ENCODE measurements around the gene OSBPL5.

OSBPL5 gene

GRCh38 chr11:3108183-3108721, 56.9 kb downstream of the OSBPL5 start:
- Histone ChIP-seq H3K27me3 (ENCODE audit: control insufficient read depth, insufficient read depth, low read length) (no peaks in the 10 kb centered on the region), H3K9ac (ENCODE audit: low read length) (no peak overlapping the region), H3K36me3 (ENCODE audit: control insufficient read depth, insufficient read depth, low read length) (peaks cover 15% of the 10 kb centered on the region), H3K4me3 (ENCODE audit: low read depth, low read length) (no peak overlapping the region), H3K4me1 (ENCODE audit: control insufficient read depth, insufficient read depth, low read length) (peaks cover 3% of the 10 kb centered on the region), H3K9me3 (ENCODE audit: control insufficient read depth, insufficient read depth, low read depth, low read length) (peaks cover 14% of the 10 kb centered on the region), H3K27ac (ENCODE audit: low read depth, low read length) (no peak overlapping the region)

GRCh38 chr11:3107608-3108182, 57.4 kb downstream of the OSBPL5 start:
- H3K4me1 ChIP-seq (ENCODE audit: control insufficient read depth, insufficient read depth, low read length) = peaks cover 3% of the 10 kb centered on the region
- peaks cover 12% of the 10 kb centered on the region for H3K9me3 ChIP-seq (ENCODE audit: control insufficient read depth, insufficient read depth, low read depth, low read length)
- no peak overlapping the region for H3K9ac ChIP-seq (ENCODE audit: low read length)
- no peaks in the 10 kb centered on the region for H3K27me3 ChIP-seq (ENCODE audit: control insufficient read depth, insufficient read depth, low read length)
- H3K4me3 ChIP-seq (ENCODE audit: low read depth, low read length) = no peak overlapping the region
- H3K27ac ChIP-seq (ENCODE audit: low read depth, low read length) = no peak overlapping the region
- peaks cover 14% of the 10 kb centered on the region for H3K36me3 ChIP-seq (ENCODE audit: control insufficient read depth, insufficient read depth, low read length)

- Histone ChIP-seq H3K4me3 (ENCODE audit: low read depth, low read length) (no peak overlapping the region), H3K27ac (ENCODE audit: low read depth, low read length) (no peak overlapping the region), H3K36me3 (ENCODE audit: control insufficient read depth, insufficient read depth, low read length) (peaks cover 6% of the 10 kb centered on the region; the same call in 1 of the 2 replicates), H3K9ac (ENCODE audit: low read length) (no peak overlapping the region), H3K9me3 (ENCODE audit: control insufficient read depth, insufficient read depth, low read depth, low read length) (peaks cover 5% of the 10 kb centered on the region), H3K4me1 (ENCODE audit: control insufficient read depth, insufficient read depth, low read length) (peaks cover 3% of the 10 kb centered on the region), H3K27me3 (ENCODE audit: control insufficient read depth, insufficient read depth, low read length) (no peaks in the 10 kb centered on the region)
These were observed 58.2 kb downstream of the OSBPL5 start for GRCh38 chr11:3106736-3107524.

DNA sequence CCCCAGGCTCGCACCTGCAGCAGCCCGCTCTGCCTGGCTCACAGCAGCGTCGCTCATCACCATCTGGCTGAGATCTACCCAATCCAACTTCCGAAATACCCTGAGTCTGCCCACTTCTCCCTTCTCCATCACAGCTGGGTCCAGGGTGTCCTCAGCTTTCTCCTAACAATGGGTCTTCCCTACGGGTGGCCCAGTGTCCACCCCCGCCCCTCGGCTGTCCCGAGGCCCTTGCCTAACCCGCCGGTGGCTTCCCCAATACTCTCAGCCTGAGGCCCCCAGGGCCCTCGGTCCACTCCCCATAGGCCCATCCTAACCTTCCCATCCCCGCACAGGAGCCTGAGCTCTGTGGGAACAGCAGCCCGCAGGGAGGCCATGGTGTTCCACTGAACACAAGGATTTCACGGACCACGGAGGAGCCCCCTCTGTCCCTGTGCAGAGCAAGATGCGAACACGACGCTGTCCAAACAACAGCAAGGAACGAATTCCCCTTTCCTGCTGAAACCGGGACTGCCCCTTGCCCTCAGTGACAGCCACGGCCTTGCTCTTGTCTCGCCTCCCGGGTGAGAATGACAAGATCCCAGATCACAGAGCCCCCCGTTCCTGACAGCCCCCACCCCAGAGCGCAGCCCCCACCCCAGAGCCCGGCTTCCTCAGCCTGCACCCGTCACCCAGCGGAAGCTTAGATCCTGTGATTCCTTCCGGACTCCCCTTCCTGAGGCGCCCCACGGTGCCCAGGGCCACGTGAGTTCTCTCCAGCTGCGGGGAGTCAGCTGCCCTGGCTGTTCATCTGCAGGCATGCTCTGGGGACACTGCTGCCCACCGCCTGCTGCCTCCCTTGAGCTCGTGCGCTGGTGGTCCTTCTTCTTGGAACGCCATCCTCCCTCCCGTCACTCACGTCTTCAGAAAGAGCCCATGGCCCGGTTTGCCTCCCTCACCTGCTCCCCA, 59.0 kb downstream of the OSBPL5 start:
- Histone ChIP-seq H3K36me3 (ENCODE audit: control insufficient read depth, insufficient read depth, low read length) (no peaks in the 10 kb centered on the region), H3K4me3 (ENCODE audit: low read depth, low read length) (no peak overlapping the region), H3K9ac (ENCODE audit: low read length) (no peak overlapping the region), H3K4me1 (ENCODE audit: control insufficient read depth, insufficient read depth, low read length) (peaks cover 3% of the 10 kb centered on the region), H3K9me3 (ENCODE audit: control insufficient read depth, insufficient read depth, low read depth, low read length) (no peaks in the 10 kb centered on the region), H3K27me3 (ENCODE audit: control insufficient read depth, insufficient read depth, low read length) (no peaks in the 10 kb centered on the region), H3K27ac (ENCODE audit: low read depth, low read length) (no peak overlapping the region)

DNA sequence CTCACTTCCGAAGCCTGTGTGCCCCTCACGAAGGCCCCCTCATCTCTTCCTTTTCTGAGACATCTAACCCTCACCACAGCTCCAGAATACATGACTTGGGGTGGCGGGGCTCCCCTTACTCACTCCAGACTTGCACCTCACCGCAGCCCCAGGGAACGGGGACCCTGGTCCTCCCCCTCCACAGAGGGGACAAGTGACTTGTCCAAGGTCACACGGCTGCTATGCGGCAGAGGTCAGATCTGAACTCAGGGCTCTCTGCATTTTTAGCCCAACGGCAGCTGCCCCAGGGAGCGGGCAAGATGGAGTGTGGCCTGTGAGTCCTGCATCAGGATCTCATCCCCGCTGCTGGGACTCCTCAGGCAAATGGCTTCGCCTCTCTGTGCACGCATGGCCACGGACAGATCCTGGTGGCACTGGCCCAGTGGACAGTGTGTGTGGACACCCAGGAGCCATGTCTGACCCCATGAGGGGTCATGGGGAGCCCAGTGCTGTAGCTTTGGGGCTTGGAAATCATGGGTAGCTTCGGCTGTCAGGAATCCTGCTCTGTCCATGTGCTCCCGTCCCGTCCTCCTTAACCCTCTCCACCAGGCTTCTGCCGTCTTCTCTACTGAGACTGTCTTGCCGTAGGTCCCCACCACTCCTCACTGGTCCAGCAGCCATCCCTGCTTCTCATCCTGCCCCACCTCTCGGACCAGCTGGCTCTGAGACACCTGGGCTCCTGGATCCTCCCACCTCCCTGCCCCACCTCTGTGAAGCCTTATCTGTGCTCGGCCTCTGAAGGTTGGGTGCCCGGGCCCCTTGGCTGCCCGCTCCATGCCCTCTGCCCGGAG, 59.9 kb downstream of the OSBPL5 start:
- H3K36me3 ChIP-seq (ENCODE audit: control insufficient read depth, insufficient read depth, low read length) = no peaks in the 10 kb centered on the region
- H3K9ac ChIP-seq (ENCODE audit: low read length) = no peak overlapping the region
- H3K9me3 ChIP-seq (ENCODE audit: control insufficient read depth, insufficient read depth, low read depth, low read length) = no peaks in the 10 kb centered on the region
- no peaks in the 10 kb centered on the region for H3K27me3 ChIP-seq (ENCODE audit: control insufficient read depth, insufficient read depth, low read length)
- peaks cover 3% of the 10 kb centered on the region for H3K4me1 ChIP-seq (ENCODE audit: control insufficient read depth, insufficient read depth, low read length)
- no peak overlapping the region for H3K27ac ChIP-seq (ENCODE audit: low read depth, low read length)
- H3K4me3 ChIP-seq (ENCODE audit: low read depth, low read length) = no peak overlapping the region

DNA sequence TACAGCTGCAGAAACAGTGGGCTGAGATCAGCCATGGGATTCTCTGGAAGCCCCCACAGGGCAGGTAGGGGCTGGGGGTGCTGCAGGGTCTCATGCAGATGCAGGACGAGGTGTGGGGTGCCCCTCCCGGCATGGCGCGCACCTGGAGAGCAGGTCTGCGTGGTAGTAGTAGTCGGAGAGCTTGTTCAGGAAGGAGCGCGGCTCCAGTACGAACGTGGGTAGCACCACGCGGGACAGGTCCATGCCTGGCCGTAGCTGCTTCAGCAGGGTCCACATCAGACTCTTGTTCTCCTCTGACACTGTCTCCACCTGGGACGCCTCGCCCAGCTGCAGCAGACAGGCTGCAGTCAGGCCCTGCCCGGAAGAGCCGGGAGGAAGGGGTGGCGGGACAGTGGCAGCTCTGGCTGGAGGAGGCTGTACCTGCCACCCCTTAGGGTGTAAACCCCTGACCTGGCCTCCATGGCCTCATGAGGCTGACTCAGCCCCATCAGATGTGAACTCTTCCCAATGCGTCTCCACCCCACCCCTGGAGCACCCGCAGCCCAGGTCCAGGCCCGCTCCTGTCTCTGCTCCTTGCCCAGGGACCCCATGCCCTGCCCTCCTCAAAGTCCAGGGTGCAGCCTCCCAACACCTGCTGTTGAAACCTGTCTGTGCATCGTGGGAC, 60.9 kb downstream of the OSBPL5 start:
- Histone ChIP-seq H3K36me3 (ENCODE audit: control insufficient read depth, insufficient read depth, low read length) (no peaks in the 10 kb centered on the region), H3K27ac (ENCODE audit: low read depth, low read length) (no peak overlapping the region), H3K4me1 (ENCODE audit: control insufficient read depth, insufficient read depth, low read length) (no peaks in the 10 kb centered on the region)

GRCh38 chr11:3103076-3103475, 62.0 kb downstream of the OSBPL5 start:
- H3K4me1 ChIP-seq (ENCODE audit: control insufficient read depth, insufficient read depth, low read length) = no peaks in the 10 kb centered on the region
- H3K4me3 ChIP-seq (ENCODE audit: low read depth, low read length) = no peak overlapping the region
- no peak overlapping the region for H3K27ac ChIP-seq (ENCODE audit: low read depth, low read length)
- H3K9ac ChIP-seq (ENCODE audit: low read length) = no peak overlapping the region
- no peaks in the 10 kb centered on the region for H3K9me3 ChIP-seq (ENCODE audit: control insufficient read depth, insufficient read depth, low read depth, low read length)
- no peaks in the 10 kb centered on the region for H3K27me3 ChIP-seq (ENCODE audit: control insufficient read depth, insufficient read depth, low read length)
- no peaks in the 10 kb centered on the region for H3K36me3 ChIP-seq (ENCODE audit: control insufficient read depth, insufficient read depth, low read length)

More for the DNA sequence above, 60.9 kb downstream of the OSBPL5 start:
- Histone ChIP-seq H3K9me3 (ENCODE audit: control insufficient read depth, insufficient read depth, low read depth, low read length) (no peaks in the 10 kb centered on the region), H3K9ac (ENCODE audit: low read length) (no peak overlapping the region), H3K4me3 (ENCODE audit: low read depth, low read length) (no peak overlapping the region), H3K27me3 (ENCODE audit: control insufficient read depth, insufficient read depth, low read length) (no peaks in the 10 kb centered on the region)

DNA sequence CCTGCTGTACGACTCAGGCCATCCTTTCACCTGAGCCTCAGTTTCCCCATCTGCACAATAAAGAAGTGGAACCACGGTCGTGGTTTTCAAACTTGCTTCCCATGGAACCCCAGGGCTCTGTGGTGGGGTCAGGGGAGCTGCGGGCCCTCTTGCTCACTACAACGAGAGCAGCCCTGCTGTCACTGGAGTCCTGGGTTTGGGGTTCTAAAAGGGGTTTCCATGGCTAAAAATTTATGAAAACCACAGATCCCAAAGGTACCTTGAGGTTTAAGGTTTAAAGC, 62.5 kb downstream of the OSBPL5 start:
- H3K9me3 ChIP-seq (ENCODE audit: control insufficient read depth, insufficient read depth, low read depth, low read length) = no peaks in the 10 kb centered on the region

DNA sequence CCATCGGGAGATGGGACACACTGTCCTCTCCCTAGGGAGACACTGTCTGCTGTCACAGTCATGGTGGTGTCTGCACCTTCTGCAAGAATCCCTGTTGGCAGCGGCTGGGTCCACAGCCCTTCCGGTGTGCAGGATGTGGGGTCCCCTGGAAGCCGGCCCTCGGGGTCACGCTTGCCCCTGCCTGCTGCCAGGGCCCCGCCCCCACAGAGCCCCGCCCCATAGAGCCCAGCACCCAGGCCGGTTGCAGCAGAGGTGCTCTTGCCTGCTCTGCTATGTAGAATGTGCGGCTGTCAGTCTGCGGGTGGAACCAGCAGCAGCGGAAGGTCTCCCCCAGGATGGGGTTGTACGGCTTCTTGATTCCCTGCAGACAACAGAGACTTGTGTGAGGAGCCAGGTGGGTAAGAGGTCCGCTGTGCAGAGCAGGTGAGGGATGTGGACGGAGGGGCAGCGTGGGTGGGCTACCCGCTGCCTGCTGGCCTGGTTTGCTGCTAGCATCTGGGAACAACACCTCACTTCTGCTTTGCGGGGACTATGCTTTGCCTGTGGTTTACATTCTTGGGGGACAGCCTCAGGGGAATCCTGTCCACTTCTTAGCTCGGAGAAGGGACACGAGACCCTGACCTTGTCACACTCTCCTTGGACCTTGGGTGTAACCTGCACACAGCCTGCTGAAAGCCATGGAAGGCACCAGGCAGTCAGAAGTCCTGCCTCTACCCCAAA, 63.0 kb downstream of the OSBPL5 start:
- Histone ChIP-seq H3K4me3 (ENCODE audit: low read depth, low read length) (no peak overlapping the region), H3K27me3 (ENCODE audit: control insufficient read depth, insufficient read depth, low read length) (no peaks in the 10 kb centered on the region), H3K4me1 (ENCODE audit: control insufficient read depth, insufficient read depth, low read length) (no peaks in the 10 kb centered on the region), H3K36me3 (ENCODE audit: control insufficient read depth, insufficient read depth, low read length) (no peaks in the 10 kb centered on the region), H3K9me3 (ENCODE audit: control insufficient read depth, insufficient read depth, low read depth, low read length) (no peaks in the 10 kb centered on the region), H3K27ac (ENCODE audit: low read depth, low read length) (no peak overlapping the region), H3K9ac (ENCODE audit: low read length) (no peak overlapping the region)

More for the DNA sequence above, 62.5 kb downstream of the OSBPL5 start:
- Histone ChIP-seq H3K4me3 (ENCODE audit: low read depth, low read length) (no peak overlapping the region), H3K27me3 (ENCODE audit: control insufficient read depth, insufficient read depth, low read length) (no peaks in the 10 kb centered on the region), H3K36me3 (ENCODE audit: control insufficient read depth, insufficient read depth, low read length) (no peaks in the 10 kb centered on the region), H3K4me1 (ENCODE audit: control insufficient read depth, insufficient read depth, low read length) (no peaks in the 10 kb centered on the region), H3K27ac (ENCODE audit: low read depth, low read length) (no peak overlapping the region), H3K9ac (ENCODE audit: low read length) (no peak overlapping the region)

Data from HUES6 (cell line).